WTC11 (cell line): ENCODE results near the gene HBQ1.
"Not testable (repeated sequence)": the region's sequence is repeated elsewhere in the genome, so short reads cannot be mapped to it uniquely, and the experiment has no call there.

Source experiments
- CTCF ChIP-seq: fragments of 200-600 bp; IDR thresholded peaks from 2 replicates; pipeline ENCODE4 v1.8.0; 2022; ENCODE audit warnings: antibody characterized with exemption
- ELF4 ChIP-seq: sonication (generic); formaldehyde crosslinking; IDR thresholded peaks from 2 replicates; pipeline ENCODE4 v1.8.1; 2022; ENCODE audit warnings: low read depth, mild to moderate bottlenecking, moderate library complexity, missing genetic modification reagents
- IRF2 ChIP-seq: sonication (generic); formaldehyde crosslinking; IDR thresholded peaks from 2 replicates; pipeline ENCODE4 v1.8.0; 2022; ENCODE audit warnings: low read depth, missing genetic modification reagents, borderline replicate concordance
- NR1H2 ChIP-seq: sonication (generic); formaldehyde crosslinking; IDR thresholded peaks from 2 replicates; pipeline ENCODE4 v1.9.0; 2021; ENCODE audit warnings: mild to moderate bottlenecking, moderate library complexity, missing genetic modification reagents
- NR2C2 ChIP-seq: sonication (generic); formaldehyde crosslinking; IDR thresholded peaks from 2 replicates; pipeline ENCODE4 v1.8.0; 2022; ENCODE audit warnings: mild to moderate bottlenecking, missing genetic modification reagents
- RELA ChIP-seq: sonication (generic); formaldehyde crosslinking; IDR thresholded peaks from 2 replicates; pipeline ENCODE4 v1.8.1; 2022; ENCODE audit warnings: missing genetic modification reagents, mild to moderate bottlenecking, borderline replicate concordance
- TEAD1 ChIP-seq: sonication (generic); formaldehyde crosslinking; IDR thresholded peaks from 2 replicates; pipeline ENCODE4 v1.8.0; 2022; ENCODE audit warnings: mild to moderate bottlenecking, missing genetic modification reagents
- TF ChIP-seq, protein P1 (sequence below): sonication (generic); formaldehyde crosslinking; IDR thresholded peaks from 2 replicates; pipeline ENCODE4 v1.8.0; 2022; ENCODE audit warnings: mild to moderate bottlenecking, missing genetic modification reagents
- TF ChIP-seq, protein P2 (sequence below): sonication (generic); formaldehyde crosslinking; IDR thresholded peaks from 2 replicates; pipeline ENCODE4 v1.8.1; 2023; ENCODE audit warnings: mild to moderate bottlenecking, missing genetic modification reagents, moderate library complexity

- TF ChIP-seq, protein P1, sequence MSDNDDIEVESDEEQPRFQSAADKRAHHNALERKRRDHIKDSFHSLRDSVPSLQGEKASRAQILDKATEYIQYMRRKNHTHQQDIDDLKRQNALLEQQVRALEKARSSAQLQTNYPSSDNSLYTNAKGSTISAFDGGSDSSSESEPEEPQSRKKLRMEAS = not testable (repeated sequence)
- not testable (repeated sequence) for TF ChIP-seq IRF2 (CRISPR knock-in tag); CTCF; NR2C2 (CRISPR knock-in tag); NR1H2 (CRISPR knock-in tag); RELA (CRISPR knock-in tag); TEAD1; ELF4 (CRISPR knock-in tag)
- TF ChIP-seq, protein P2, sequence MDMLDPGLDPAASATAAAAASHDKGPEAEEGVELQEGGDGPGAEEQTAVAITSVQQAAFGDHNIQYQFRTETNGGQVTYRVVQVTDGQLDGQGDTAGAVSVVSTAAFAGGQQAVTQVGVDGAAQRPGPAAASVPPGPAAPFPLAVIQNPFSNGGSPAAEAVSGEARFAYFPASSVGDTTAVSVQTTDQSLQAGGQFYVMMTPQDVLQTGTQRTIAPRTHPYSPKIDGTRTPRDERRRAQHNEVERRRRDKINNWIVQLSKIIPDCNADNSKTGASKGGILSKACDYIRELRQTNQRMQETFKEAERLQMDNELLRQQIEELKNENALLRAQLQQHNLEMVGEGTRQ (CRISPR knock-in tag) = not testable (repeated sequence)
Observed at GRCh38 chr16:211631-212180, 31.4 kb downstream of the HBQ1 start.
